Transverse colon (tissue), 4 donors: ENCODE measurements around the gene DECR2. TPM values are rescaled to one million over a fixed set of nuclear protein-coding genes. Genes with fewer than 3 reads are reported as not detected.

Source experiments
- DNase-seq: peaks from one replicate; pipeline ENCODE4 v3.0.0-alpha.2; 2019
- H3K27ac ChIP-seq, 4 donors: fragments of 200-600 bp; sonication (generic); 2 replicates each; pipeline ENCODE4 v1.5.1; 2016 to 2018; ENCODE audit warnings: inconsistent platforms in 4 of 4
- H3K27me3 ChIP-seq: fragments of 200-600 bp; sonication (generic); 2 replicates; pipeline ENCODE4 v1.5.1; 2017; ENCODE audit warnings: inconsistent platforms
- H3K36me3 ChIP-seq, 4 donors: fragments of 200-600 bp; sonication (generic); 2 replicates each; pipeline ENCODE4 v1.5.1; 2017 to 2019; ENCODE audit warnings: inconsistent platforms in 4 of 4
- H3K4me1 ChIP-seq, 4 donors: fragments of 200-600 bp; sonication (generic); 2 replicates each; pipeline ENCODE4 v1.5.1; 2017 to 2020; ENCODE audit warnings: inconsistent platforms in 4 of 4
- H3K4me3 ChIP-seq, 4 donors: fragments of 200-600 bp; sonication (generic); 1 replicate in 1 of 4; 2 replicates in 3 of 4; pipeline versions ENCODE4 v1.5.1 to v1.6.1; 2017 to 2019; ENCODE audit warnings: inconsistent platforms in 4 of 4
- H3K9me3 ChIP-seq, 2 donors: fragments of 200-600 bp; sonication (generic); 2 replicates each; pipeline ENCODE4 v1.5.1; 2017 to 2019; ENCODE audit warnings: inconsistent platforms in 2 of 2
- EP300 ChIP-seq: sonication (generic); formaldehyde crosslinking; IDR thresholded peaks from one replicate; pipeline ENCODE4 v1.6.1; 2017; ENCODE audit warnings: antibody characterized with exemption, low read depth
- POLR2A ChIP-seq: fragments of 450-650 bp; IDR thresholded peaks from one replicate; pipeline ENCODE4 v1.6.1; 2016; ENCODE audit warnings: antibody characterized with exemption, mild to moderate bottlenecking, moderate library complexity
- POLR2AphosphoS5 ChIP-seq, 3 donors: sonication (generic); formaldehyde crosslinking; IDR thresholded peaks; one replicate each; pipeline ENCODE4 v1.6.1; 2016; ENCODE audit warnings: antibody characterized with exemption in 3 of 3
- WGBS, 2 donors: methylation state at CpG; one replicate each; pipeline ENCODE4 v1.1.5; 2018; ENCODE audit warnings: low coverage in 1 of 2; 5-methylcytosine and 5-hydroxymethylcytosine counted together
- in situ Hi-C, 4 donors: fragments of 200-750 bp; cut with MboI; loops; one replicate each; pipeline versions ENCODE4 v1.15.0 to v1.15.1; 2017; ENCODE audit warnings: low sequenced_read_pairs in 3 of 4, low pct_ligation_motif_present in 1 of 4, low pct_unique_long_range_greater_than_20kb in 1 of 4
- intact Hi-C: fragments of 100-400 bp; cut with DNase I; formaldehyde crosslinking; loops from one replicate; pipeline ENCODE4 v1.15.1; 2023; ENCODE audit warnings: low total_unique reads
- total RNA-seq, 4 donors: library from RNA; depleted of rRNA; stranded (reverse); fragments of >200 nt; gene quantifications; one replicate each; pipeline ENCODE4 v1.1.0, GENCODE V29; 2016
- TF ChIP-seq, protein P1 (sequence below), 5 experiments: fragments of 200-600 bp in 3 of 5; fragments of 450-650 bp in 2 of 5; sonication (generic) in 3 of 5; IDR thresholded peaks; 1 replicate in 2 of 5; 2 replicates in 3 of 5; pipeline ENCODE4 v1.5.1; 2016 to 2017; ENCODE audit warnings: antibody characterized with exemption in 5 of 5, inconsistent platforms in 3 of 5, mild to moderate bottlenecking in 2 of 5, moderate library complexity in 1 of 5

The DECR2 gene
- total RNA-seq, 4 donors from 2014 or later = 65.7 to 148 (median 108) TPM

DNA sequence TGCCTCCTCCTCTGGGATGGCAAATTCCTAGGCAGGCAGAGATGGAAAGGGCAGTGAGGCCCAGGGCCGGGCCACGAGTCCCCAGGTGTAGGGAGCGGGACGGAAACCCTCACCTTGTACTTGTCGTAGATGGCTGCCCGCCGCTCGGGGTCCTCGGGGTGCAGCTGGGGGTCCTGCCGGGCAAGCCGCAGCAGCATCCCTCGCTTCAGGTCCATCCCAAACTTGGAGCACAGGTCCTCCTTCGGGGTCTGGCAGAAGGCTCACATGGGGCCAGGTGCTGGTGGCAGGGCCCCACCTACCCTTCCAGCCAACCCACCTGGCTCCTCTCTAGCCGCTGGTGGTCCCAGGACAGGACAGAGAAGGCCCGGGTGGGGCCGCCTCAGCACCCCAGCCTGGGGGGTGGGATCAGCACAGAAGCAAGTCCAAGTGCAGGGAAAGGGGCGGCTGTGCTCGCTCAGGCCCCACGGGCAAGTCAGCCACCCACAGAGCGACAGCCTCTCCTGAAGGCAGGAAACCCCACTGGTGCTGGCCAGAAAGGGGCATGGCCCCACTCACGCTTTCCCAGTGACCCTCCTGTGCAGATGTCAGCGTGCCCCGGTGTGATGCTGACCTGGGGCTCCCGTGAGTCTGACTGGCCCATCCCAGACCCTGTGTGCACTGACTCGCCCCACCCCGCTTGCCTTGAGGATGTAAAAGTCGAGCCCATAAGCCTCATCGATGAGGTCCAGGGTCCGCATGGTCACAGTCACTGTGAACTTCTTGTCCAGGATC is 33.1 kb upstream of the DECR2 start:
- Histone ChIP-seq H3K27me3 (peaks cover 11% of the 10 kb centered on the region), H3K9me3 (no peaks in the 10 kb centered on the region), H3K36me3 (peaks cover 0 to 15% (median 4%) of the 10 kb centered on the region in 4 donors), H3K4me1 (peaks cover 12 to 19% (median 13%) of the 10 kb centered on the region in 4 donors), H3K27ac (no peak overlapping the region), H3K4me3 (no peak overlapping the region)
- 88% methylated on average over 29 of the region's 29 CpGs; no CpG with 5 or more reads in 1 of the 2 donors for WGBS, 2 donors
- TF ChIP-seq POLR2AphosphoS5 (IDR thresholded peaks at IDR 0.05) = no peak
- TF ChIP-seq POLR2A = no peak
- TF ChIP-seq, protein P1, sequence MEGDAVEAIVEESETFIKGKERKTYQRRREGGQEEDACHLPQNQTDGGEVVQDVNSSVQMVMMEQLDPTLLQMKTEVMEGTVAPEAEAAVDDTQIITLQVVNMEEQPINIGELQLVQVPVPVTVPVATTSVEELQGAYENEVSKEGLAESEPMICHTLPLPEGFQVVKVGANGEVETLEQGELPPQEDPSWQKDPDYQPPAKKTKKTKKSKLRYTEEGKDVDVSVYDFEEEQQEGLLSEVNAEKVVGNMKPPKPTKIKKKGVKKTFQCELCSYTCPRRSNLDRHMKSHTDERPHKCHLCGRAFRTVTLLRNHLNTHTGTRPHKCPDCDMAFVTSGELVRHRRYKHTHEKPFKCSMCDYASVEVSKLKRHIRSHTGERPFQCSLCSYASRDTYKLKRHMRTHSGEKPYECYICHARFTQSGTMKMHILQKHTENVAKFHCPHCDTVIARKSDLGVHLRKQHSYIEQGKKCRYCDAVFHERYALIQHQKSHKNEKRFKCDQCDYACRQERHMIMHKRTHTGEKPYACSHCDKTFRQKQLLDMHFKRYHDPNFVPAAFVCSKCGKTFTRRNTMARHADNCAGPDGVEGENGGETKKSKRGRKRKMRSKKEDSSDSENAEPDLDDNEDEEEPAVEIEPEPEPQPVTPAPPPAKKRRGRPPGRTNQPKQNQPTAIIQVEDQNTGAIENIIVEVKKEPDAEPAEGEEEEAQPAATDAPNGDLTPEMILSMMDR (IDR thresholded peaks at IDR 0.05) = no peak
- no peak for TF ChIP-seq EP300
- in situ Hi-C loops (no loop called here), intact Hi-C loops (no loop called here)
- peak; percentile 8 for DNase-seq

DNA sequence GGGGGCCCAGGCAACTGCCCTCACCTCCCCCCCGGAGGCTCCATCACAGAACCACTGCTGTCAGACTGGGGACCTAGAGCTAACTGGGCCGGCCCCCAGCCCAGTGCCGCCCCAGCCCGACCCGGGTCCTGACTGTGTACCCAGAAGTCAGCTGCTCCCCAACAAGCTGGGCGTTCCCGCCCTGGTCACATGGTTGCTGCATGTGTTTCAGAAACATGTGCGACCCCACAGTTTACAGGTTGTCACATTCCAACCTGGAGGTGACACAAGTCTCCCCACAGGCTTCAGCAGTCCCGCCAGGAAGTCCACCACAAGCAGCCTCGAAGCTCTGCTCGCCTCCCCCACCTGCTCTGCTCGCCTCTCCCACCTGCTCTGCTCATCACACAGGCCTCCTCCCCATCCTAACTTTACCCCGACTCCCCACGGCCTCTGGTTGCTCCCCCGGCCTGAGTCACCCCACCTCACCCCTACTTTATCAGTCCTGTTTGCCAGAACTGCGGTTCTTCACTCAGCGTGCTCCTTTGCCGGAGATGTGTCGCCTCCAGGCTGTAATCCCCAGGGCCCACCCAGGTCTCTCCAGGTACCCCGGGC is 32.3 kb upstream of the DECR2 start:
- intact Hi-C loops = no loop called here
- 80 to 82% methylated on average over 2 to 19 of the region's 20 CpGs for WGBS, 2 donors
- Histone ChIP-seq H3K27me3 (peaks cover 5% of the 10 kb centered on the region), H3K27ac (no peak overlapping the region), H3K4me1 (peaks cover 12 to 19% (median 13%) of the 10 kb centered on the region in 4 donors), H3K4me3 (peak overlapping the region in 1 of 4 donors; percentile 61), H3K36me3 (peaks cover 0 to 15% (median 4%) of the 10 kb centered on the region in 4 donors), H3K9me3 (no peaks in the 10 kb centered on the region)
- no peak for DNase-seq
- in situ Hi-C loops = no loop called here
- TF ChIP-seq, protein P1 (IDR thresholded peaks at IDR 0.05) = no peak
- TF ChIP-seq POLR2AphosphoS5 (IDR thresholded peaks at IDR 0.05) = no peak

DNA sequence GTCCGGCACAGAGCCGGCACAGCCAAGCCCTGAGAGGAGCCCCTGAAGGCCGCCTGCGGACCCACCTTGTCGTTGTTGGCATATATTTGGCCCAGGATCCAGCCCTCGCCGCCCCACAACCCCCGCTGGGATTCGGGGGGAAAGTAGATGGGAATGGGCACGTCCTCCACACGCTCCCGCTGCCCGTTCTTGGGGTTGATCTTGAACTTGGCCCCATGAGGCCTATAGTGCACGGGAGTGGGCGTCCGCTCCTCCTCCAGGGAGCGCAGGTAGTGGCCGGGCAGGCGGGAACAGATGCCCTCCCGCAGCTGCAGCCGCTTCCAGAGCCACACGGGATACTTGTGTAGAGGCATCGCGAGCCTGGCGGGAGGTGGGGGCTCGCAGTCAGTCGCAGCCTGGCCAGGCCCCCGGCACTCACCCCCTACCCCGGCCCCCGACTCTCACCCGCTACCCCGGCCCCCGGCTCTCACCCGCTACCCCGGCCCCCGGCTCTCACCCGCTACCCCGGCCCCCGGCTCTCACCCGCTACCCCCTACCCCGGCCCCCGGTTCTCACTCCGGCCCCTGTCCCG is 31.7 kb upstream of the DECR2 start:
- 28 to 45% methylated on average over 4 to 28 of the region's 44 CpGs for WGBS, 2 donors
- Histone ChIP-seq H3K9me3 (no peaks in the 10 kb centered on the region), H3K27me3 (no peaks in the 10 kb centered on the region), H3K4me1 (peaks cover 12 to 19% (median 13%) of the 10 kb centered on the region in 4 donors), H3K36me3 (peaks cover 0 to 21% (median 5%) of the 10 kb centered on the region in 4 donors), H3K27ac (peak overlapping the region in 3 of 4 donors; percentile 71 to 84 (median 74)), H3K4me3 (peak overlapping the region; percentile 38 to 61 (median 40))
- DNase-seq = no peak
- TF ChIP-seq EP300 (no peak), POLR2A (no peak), POLR2AphosphoS5 (IDR thresholded peaks at IDR 0.05) (no peak)
- TF ChIP-seq, protein P1 (IDR thresholded peaks at IDR 0.05) = no peak
- intact Hi-C loops = no loop called here
- in situ Hi-C loops = no loop called here

DNA sequence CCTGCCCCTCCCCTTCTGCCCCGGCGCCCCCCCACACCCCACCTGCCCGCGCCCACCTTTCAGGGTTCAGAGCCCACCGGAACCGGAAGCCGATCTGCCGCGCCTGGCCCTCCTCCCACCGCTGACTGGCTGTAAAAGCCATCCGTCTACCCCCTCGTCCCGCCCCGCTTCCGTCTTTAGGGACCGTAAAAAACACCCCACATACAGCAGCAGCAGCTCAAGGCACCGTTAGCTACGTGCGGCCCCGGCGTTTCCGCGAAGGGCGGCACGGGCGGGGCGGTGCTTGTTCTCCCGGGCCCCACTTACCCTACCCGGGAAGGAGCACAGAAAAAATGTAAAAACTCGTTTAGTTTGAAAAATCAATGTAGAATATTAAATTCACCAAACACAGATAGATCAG is 31.2 kb upstream of the DECR2 start, which contains the start of gene MRPL28:
Gene MRPL28 (minus strand): TSS at position 96 of the 400 bp plus-strand sequence. CDS start 320 bp downstream, outside the sequence.
- peaks cover 12 to 19% (median 13%) of the 10 kb centered on the region in 4 donors for H3K4me1 ChIP-seq
- intact Hi-C loops (no loop called here), in situ Hi-C loops (no loop called here)
- peaks cover 0 to 24% (median 6%) of the 10 kb centered on the region in 4 donors for H3K36me3 ChIP-seq
- peak; percentile 97 for DNase-seq
- TF ChIP-seq EP300 = no peak
- peak; percentile 56 to 69 (median 69) for TF ChIP-seq POLR2AphosphoS5 (IDR thresholded peaks at IDR 0.05)
- TF ChIP-seq, protein P1 (IDR thresholded peaks at IDR 0.05) = no peak
- TF ChIP-seq POLR2A = peak; percentile 32
- H3K9me3 ChIP-seq = no peaks in the 10 kb centered on the region
- H3K4me3 ChIP-seq = peak within 1 kb of the TSS; percentile 38 to 61 (median 40)
- 0 to 2% methylated on average over 13 to 15 of the region's 30 CpGs for WGBS, 2 donors
- H3K27me3 ChIP-seq = no peaks in the 10 kb centered on the region
- H3K27ac ChIP-seq = peak within 1 kb of the TSS; percentile 71 to 84 (median 72)
